GM19324 (cell line): ENCODE results near the gene F10.

ENCODE experiments used
- ATAC-seq: cut with Tn5 transposase; IDR thresholded peaks from one replicate; pipeline ENCODE4 v1.9.1; 2021; ENCODE audit warnings: mild to moderate bottlenecking, moderate library complexity; ENCODE audit not compliant: unreplicated experiment, low FRiP score

F10 gene

GRCh38 chr13:113129480-113129879 is 6.9 kb downstream of the F10 start:
- ATAC-seq, result no peak

DNA sequence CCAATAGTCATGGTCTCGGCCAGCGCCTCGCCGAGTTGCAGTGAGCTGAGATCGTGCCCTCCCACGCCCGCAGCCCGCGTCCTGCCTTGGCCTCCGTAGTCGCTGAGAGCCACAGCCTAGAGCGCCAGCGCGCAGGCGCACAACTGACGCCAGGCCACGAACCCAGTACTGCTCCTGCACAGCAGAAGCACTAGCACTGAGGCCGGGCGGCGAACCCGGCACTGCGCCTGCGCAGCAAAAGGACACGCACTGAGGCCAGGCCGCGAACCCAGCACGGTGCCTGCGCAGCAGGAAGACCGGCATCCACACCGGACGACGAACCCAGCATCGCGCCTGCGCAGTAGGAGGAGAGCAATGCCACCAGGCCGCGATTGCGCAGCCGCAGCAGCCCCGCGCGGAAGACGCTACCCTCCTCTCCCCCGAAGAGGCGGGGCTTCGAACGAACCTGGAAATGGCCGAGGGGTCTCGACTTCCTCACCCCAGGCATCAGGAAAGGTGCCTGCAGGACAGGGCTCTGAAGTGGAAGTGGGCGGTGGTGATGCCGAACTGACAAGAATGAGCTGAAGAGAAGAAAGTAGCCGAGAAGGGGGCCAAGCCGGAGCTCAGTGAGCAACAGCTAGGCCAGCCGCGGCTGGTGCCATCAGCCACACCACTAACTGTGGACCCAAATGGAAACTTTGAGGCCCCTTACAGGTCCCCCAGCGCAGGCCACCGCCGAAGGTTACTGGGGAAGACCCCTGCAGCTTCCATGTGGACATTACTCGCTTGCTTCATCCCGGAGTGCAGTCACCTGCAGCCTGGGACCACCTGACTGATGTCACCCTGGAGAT is 7.5 kb downstream of the F10 start:
- ATAC-seq, result no peak

GRCh38 chr13:113135281-113135760 is 12.7 kb downstream of the F10 start:
- ATAC-seq, result no peak

- ATAC-seq, result no peak
These were observed 15.2 kb downstream of the F10 start for GRCh38 chr13:113137691-113138298.

GRCh38 chr13:113138792-113139551 is 16.4 kb downstream of the F10 start:
- ATAC-seq, result no peak

DNA sequence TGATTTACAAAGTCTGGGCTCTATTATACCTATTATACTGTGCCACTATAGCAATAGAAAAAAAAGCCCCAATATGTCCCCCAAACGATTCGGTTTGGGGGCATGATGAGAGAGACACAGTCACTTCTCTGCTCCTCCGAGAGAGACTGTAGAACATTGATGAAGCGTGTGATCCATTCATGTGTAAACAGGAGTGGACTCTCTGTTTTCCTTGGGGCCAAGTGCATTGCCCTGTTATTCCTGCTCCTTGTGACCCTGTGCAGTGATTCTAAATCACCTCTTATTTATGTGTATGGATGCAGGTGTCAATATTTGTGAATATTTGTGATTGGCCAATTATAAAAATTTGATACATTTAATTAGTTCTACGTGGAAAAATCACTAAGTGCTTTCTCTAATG is 17.0 kb downstream of the F10 start:
- ATAC-seq, result no peak

- ATAC-seq, result no peak
These were observed 18.3 kb downstream of the F10 start for GRCh38 chr13:113140677-113141600.

DNA sequence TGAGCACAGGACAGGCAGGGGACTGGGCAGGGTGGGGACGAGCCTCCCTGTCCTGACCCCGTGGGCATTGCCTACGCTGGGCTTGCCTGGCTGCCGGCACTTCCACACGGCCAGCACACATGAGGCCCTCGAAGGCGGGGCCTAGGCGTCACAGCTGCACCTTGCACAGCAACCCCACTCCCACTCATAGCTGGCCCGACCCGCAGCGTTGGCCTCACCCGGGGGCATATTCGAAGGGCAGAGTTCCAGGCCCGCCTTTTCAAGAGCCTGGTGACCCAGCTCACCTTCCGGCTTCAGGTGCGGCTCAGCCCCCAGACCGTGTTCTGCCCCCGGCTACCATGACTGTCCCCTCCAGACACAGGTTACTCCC is 19.0 kb downstream of the F10 start:
- ATAC-seq, result no peak

GRCh38 chr13:113142876-113143275 is 20.3 kb downstream of the F10 start:
- ATAC-seq, result no peak

GRCh38 chr13:113143466-113144254 is 21.1 kb downstream of the F10 start:
- no peak for ATAC-seq

- ATAC-seq, result no peak
These were observed 21.6 kb downstream of the F10 start for GRCh38 chr13:113144255-113144629.

DNA sequence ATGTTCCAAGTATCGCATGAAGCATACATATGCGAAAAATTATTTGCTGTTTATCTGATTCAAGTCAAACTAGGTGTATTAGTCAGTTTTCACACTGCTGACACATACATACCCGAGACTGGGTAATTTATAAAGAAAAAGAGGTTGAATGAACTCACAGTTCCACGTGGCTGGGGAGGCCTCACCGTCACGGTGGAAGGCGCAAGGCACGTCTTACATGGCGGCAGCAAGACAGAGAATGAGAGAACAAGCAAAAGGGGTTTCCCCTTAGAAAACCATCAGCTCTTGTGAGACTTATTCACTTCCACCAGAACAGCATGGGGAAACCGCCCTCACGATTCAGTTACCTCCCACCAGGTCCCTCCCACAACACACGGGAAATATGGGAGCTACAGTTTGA is 22.9 kb downstream of the F10 start:
- no peak for ATAC-seq

DNA sequence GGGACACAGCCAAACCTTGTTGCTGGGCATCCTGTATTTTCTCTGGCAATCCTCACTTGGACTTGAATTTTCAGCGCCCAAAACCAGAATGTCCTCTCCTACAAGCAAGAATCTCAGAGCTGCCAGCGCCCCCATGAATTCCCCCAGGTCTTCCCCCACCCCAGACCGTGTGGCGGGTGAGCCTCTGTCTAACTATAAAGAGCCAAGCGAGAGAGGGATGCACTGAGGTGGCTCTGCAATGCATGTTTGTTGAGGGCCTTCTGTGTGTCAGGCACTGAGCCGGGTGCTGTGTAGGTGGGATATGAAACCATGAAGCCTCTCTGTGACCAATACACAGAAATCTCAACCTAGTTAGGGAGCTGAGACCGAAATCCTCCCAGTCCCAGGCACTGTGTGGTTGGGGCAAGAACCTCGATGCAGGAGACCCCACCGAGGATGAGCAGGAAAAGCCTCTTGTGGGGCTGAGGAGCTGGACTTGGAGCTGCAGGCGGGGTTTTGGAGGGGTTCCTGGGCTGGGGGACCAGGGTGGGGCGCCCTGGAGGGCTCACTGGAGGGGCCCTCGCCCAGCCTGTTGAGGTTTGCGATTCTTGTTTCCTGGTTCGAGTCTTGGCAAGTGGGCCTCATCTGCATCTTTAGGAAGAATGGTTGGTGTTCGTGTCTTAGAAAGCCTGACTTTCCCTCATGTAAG is 23.5 kb downstream of the F10 start:
- no peak for ATAC-seq

DNA sequence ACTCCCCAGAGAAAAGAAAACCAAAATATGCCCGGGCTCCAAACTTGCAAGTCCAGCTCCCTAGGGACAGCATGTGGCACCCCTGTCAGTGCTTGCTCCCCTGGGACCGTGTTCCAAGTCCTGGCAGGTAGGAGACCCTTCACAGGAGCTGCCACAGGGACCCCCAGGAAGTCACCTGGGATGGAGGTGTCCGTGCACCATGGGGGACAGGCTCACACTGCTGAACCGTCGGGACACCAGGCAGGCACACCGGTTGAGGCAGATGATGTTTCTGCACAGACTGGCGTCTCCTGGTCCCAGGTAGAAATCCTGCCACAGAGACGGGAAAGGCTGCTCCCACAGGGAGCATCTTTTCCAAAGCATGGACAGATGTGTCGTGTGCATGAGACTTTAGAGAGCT is 24.2 kb downstream of the F10 start:
- ATAC-seq, result no peak

DNA sequence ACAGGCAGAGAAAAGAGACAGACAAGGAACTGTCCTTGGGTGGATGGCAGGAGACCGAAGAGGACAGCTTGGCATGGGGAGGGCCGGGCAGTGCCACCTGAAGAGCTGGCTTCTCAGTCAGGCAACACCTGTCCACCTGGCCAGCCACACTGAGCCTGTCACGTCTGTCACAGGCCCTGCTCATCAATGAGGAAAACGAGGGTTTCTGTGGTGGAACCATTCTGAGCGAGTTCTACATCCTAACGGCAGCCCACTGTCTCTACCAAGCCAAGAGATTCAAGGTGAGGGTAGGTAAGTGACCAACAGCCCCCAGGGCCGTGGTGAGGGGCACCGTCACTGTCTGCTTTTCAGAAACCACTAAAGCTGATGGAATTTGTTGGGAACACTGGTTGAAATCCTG is 24.6 kb downstream of the F10 start:
- no peak for ATAC-seq

- ATAC-seq, result no peak
These were observed 25.8 kb downstream of the F10 start for GRCh38 chr13:113148407-113148806.

- ATAC-seq, result no peak
These were observed 26.4 kb downstream of the F10 start for GRCh38 chr13:113148940-113149503.

GRCh38 chr13:113149711-113150549 is 27.3 kb downstream of the F10 start:
- ATAC-seq, result no peak
